NCI-H1105 (cell line): ENCODE results near the gene SCGB1C2.
"Not testable (repeated sequence)": the region's sequence is repeated elsewhere in the genome, so short reads cannot be mapped to it uniquely, and the experiment has no call there.

ENCODE experiments used
- DNase-seq: peaks from one replicate; lab custom pipeline; 2025; lab: John Stamatoyannopoulos, UW

Gene SCGB1C2

DNA sequence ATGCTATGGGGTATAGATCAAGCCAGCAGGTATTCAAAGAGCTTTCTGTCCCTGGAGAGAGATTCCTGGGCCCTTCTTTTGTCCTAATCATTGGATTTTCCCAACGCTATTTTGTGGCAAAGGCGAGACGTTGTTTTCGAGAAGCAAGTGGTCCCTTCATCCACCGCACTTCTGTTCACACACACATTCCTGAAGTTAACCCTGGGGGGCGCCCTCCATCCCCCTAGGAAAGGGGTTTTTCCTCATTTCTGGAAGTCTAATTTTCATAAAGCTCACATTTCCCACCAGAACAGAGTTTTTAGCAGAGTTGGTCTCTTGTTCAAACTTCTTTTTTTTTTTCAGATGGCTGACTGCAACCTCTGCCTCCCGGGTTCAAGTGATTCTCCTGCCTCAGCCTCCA, 11.9 kb downstream of the SCGB1C2 start:
- no peak for DNase-seq

DNA sequence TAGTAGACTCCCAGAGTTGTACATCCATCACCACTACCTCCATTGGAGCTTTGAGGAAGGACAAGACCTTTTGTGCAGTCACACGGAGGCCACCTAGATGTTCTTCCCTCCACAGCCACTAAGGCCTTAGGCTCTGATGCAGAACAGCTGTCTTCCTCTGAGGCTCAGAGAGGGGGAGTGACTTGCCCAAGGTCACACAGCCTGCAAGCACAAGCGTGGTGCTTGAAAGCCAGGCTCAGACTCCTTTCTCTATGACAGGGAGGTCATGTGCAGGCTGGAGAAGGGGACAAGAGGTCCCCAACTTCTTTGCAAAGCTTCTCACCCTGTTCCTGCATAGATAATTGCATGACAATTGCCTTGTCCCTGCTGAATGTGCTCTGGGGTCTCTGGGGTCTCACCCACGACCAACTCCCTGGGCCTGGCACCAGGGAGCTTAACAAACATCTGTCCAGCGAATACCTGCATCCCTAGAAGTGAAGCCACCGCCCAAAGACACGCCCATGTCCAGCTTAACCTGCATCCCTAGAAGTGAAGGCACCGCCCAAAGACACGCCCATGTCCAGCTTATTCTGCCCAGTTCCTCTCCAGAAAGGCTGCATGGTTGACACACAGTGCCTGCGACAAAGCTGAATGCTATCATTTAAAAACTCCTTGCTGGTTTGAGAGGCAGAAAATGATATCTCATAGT, 12.7 kb downstream of the SCGB1C2 start:
- DNase-seq: no peak

GRCh38 chr17:151004-151403, 13.6 kb downstream of the SCGB1C2 start:
- no peak for DNase-seq

GRCh38 chr17:151886-152859, 14.8 kb downstream of the SCGB1C2 start:
- DNase-seq: no peak

DNA sequence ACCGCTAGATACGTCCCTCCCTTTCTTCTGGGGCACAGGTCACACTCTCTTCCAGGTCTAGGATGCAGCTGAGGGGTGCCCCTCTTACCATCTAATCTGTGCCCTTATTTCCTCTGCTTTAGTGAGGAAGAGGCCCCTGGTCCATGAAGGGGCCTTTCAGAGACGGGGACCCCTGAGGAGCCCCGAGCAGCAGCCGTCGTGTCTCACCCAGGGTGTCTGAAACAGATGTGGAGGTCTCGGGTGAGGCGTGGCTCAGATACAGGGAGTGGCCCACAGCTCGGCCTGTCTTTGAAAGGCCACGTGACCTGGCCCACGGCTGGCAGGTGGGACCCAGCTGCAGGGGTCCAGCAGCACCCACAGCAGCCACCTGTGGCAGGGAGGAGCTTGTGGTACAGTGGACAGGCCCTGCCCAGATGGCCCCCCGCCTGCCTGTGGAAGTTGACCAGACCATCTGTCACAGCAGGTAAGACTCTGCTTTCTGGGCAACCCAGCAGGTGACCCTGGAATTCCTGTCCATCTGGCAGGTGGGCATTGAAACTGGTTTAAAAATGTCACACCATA, 15.6 kb downstream of the SCGB1C2 start:
- DNase-seq: no peak

- DNase-seq: no peak
Observed at GRCh38 chr17:153851-154250, 16.5 kb downstream of the SCGB1C2 start.

GRCh38 chr17:155576-155975, 18.2 kb downstream of the SCGB1C2 start:
- no peak for DNase-seq

GRCh38 chr17:156094-156621, 18.8 kb downstream of the SCGB1C2 start:
- DNase-seq: no peak

- no peak for DNase-seq
Observed at GRCh38 chr17:156946-157345, 19.6 kb downstream of the SCGB1C2 start.

GRCh38 chr17:157901-158300, 20.5 kb downstream of the SCGB1C2 start:
- no peak for DNase-seq

- DNase-seq: no peak
Observed at GRCh38 chr17:158379-158778, 21.0 kb downstream of the SCGB1C2 start.

DNA sequence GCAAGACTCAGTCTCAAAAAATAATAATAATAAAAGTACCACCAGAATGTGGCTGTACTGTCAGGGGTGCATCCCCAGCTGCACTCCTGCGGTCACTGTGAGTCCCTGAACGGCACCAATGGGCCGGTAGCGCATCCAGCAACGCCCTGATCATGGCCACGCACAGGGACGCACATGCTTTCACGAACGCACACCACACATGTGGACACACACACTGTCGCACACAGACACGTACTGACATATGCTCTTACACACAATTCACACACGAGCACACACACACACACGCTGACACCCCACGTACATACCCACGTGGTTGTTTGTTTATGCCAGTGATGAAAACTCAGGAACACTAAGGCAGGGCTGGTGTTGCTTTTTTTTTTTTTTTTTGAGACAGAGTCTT, 22.2 kb downstream of the SCGB1C2 start:
- DNase-seq: no peak

- no peak for DNase-seq
Observed at GRCh38 chr17:160336-160735, 23.0 kb downstream of the SCGB1C2 start.

GRCh38 chr17:161481-161880, 24.1 kb downstream of the SCGB1C2 start:
- no peak for DNase-seq

DNA sequence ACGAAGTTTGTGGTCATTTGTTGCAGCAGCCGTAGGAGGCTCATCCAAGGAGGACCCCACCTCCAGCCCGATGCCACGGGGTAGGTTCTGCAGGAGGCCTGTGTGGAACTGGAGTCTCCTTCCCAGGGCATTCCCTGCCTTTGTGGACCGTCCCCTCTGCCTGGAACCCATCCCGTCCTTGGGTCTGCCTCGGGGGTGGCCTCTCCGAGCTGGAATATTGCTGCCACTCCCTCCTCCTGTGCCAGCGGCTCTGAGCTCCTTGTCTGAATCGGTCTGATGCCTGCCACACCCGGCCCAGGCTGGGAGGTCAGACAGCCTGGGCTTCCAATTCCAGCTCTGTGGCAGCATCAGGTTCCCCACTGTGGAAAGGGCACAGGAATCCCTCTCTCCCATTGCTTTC, 25.3 kb downstream of the SCGB1C2 start:
- DNase-seq: no peak

DNA sequence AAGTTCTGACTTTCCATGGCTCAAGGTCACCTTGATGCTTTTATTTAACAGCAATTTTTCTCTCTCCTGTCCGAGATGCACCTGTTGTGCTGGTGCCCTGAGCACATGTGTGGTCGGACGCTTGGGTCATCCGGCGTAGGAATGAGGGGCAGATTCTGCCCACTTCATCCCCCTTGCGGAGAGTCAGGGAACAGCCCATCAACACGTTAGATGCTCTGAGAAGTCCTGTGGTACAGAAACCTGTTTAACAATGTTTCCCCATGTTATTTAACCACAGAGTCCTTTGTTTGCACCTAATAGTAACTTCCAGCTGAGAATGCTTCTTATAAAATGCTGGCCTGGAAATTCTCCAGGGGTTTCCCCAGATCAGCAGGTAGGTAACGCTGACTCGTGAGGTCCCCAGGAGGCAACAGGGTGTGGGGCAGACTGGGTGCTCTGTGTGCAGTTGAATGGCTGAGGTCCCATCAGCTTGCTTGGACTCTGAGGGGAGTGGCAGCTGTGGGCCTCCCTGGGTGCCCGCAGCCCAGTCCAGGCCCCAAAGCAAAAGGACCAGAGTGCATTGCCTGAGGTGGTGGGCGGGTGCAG, 26.2 kb downstream of the SCGB1C2 start:
- DNase-seq: no peak

GRCh38 chr17:164303-165235, 27.2 kb downstream of the SCGB1C2 start:
- DNase-seq: no peak

- no peak for DNase-seq
Observed at GRCh38 chr17:165939-166338, 28.6 kb downstream of the SCGB1C2 start.

- not testable (repeated sequence) for DNase-seq
Observed at GRCh38 chr17:168614-169013, 31.2 kb downstream of the SCGB1C2 start.

- DNase-seq: no peak
Observed at GRCh38 chr17:170130-170670, 32.8 kb downstream of the SCGB1C2 start.

DNA sequence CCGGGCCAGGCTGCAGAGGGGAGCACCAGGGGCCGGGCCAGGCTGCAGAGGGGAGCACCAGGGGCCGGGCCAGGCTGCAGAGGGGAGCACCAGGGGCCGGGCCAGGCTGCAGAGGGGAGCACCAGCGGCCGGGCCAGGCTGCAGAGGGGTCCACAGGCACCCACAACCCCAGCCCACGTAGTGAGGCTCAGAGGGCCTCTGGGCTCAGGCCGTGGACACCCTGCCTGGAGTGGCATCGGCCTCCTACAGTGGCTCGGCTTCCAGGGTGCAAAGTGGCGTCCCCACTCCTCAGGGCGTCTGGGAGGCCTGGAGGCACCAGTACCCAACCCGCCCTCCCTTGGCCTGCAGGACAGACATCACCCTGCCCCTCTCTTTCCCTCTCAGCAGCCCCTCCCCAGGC, 34.5 kb downstream of the SCGB1C2 start:
- no peak for DNase-seq
